Mesenchymal stem cell (in vitro differentiated cells and primary cell): Measurements from ENCODE around the gene ATP8B4.
A peak's percentile ranks its signal among the peaks of the same experiment; 100 is the strongest.

Experiments
- DNase-seq: peaks from one replicate; pipeline ENCODE4 v3.0.0-alpha.2; 2013
- H2AFZ ChIP-seq: one replicate; pipeline ENCODE4 v1.6.1; 2013; ENCODE audit warnings: low read depth, mild to moderate bottlenecking, control low read depth, inconsistent platforms, low read length, moderate library complexity
- H2AK5ac ChIP-seq: 2 replicates; pipeline ENCODE4 v1.6.1; 2013; ENCODE audit warnings: low read length, moderate library complexity, mild to moderate bottlenecking, inconsistent platforms; ENCODE audit not compliant: severe bottlenecking
- H2BK120ac ChIP-seq: one replicate; pipeline ENCODE4 v1.6.1; 2013; ENCODE audit warnings: low read depth, mild to moderate bottlenecking, inconsistent platforms, low read length, moderate library complexity
- H2BK12ac ChIP-seq, 2 experiments: one replicate each; pipeline ENCODE4 v1.6.1; 2013; ENCODE audit warnings: inconsistent platforms in 2 of 2, low read length in 2 of 2, mild to moderate bottlenecking in 2 of 2, moderate library complexity in 2 of 2, control low read depth in 1 of 2
- H2BK15ac ChIP-seq: one replicate; pipeline ENCODE4 v1.6.1; 2013; ENCODE audit warnings: mild to moderate bottlenecking, low read depth, inconsistent platforms; ENCODE audit not compliant: poor library complexity, severe bottlenecking
- H2BK5ac ChIP-seq: 2 replicates; pipeline ENCODE4 v1.6.1; 2013; ENCODE audit warnings: low read depth, mild to moderate bottlenecking, low read length, control low read depth, inconsistent platforms; ENCODE audit not compliant: poor library complexity, severe bottlenecking
- H3K14ac ChIP-seq, 2 experiments: one replicate each; pipeline ENCODE4 v1.6.1; 2013; ENCODE audit warnings: inconsistent platforms in 2 of 2, low read length in 2 of 2, control low read depth in 1 of 2, mild to moderate bottlenecking in 1 of 2, moderate library complexity in 1 of 2
- H3K18ac ChIP-seq, 2 experiments: one replicate each; pipeline ENCODE4 v1.6.1; 2013; ENCODE audit warnings: inconsistent platforms in 2 of 2, low read length in 2 of 2, control low read depth in 1 of 2, low read depth in 1 of 2, mild to moderate bottlenecking in 1 of 2
- H3K23ac ChIP-seq, 2 experiments: one replicate each; pipeline ENCODE4 v1.6.1; 2013; ENCODE audit warnings: inconsistent platforms in 2 of 2, low read length in 2 of 2, mild to moderate bottlenecking in 2 of 2, moderate library complexity in 2 of 2, control low read depth in 1 of 2
- H3K27ac ChIP-seq: 2 replicates; pipeline ENCODE4 v1.5.1; 2013; ENCODE audit warnings: mild to moderate bottlenecking, moderate library complexity, low read length, control low read depth, inconsistent platforms; ENCODE audit not compliant: poor library complexity, severe bottlenecking
- H3K27me3 ChIP-seq, 2 experiments: 2 replicates each; pipeline versions ENCODE4 v1.6.1 to v1.7.0; 2013; ENCODE audit warnings: low read length in 2 of 2, mild to moderate bottlenecking in 2 of 2, moderate library complexity in 2 of 2, control low read depth in 1 of 2, inconsistent platforms in 1 of 2; ENCODE audit not compliant: control insufficient read depth in 1 of 2, insufficient read depth in 1 of 2
- H3K36me3 ChIP-seq, 2 experiments: 2 replicates each; pipeline versions ENCODE4 v1.6.1 to v1.7.0; 2013; ENCODE audit warnings: low read length in 2 of 2, control low read depth in 1 of 2, inconsistent platforms in 1 of 2, low read depth in 1 of 2, mild to moderate bottlenecking in 1 of 2; ENCODE audit not compliant: insufficient read depth in 2 of 2, control insufficient read depth in 1 of 2
- H3K4ac ChIP-seq, 2 experiments: one replicate each; pipeline ENCODE4 v1.6.1; 2013; ENCODE audit warnings: inconsistent platforms in 2 of 2, low read length in 2 of 2, mild to moderate bottlenecking in 2 of 2, moderate library complexity in 2 of 2, control low read depth in 1 of 2, low read depth in 1 of 2
- H3K4me1 ChIP-seq: 2 replicates; pipeline ENCODE4 v1.6.1; 2013; ENCODE audit warnings: low read depth, low read length, control low read depth; ENCODE audit not compliant: control insufficient read depth, insufficient read depth
- H3K4me2 ChIP-seq: 2 replicates; pipeline ENCODE4 v1.6.1; 2013; ENCODE audit warnings: low read length, mild to moderate bottlenecking, inconsistent platforms; ENCODE audit not compliant: poor library complexity, severe bottlenecking
- H3K4me3 ChIP-seq, 2 experiments: 2 replicates each; pipeline versions ENCODE4 v1.5.1 to v1.7.0; 2013; ENCODE audit warnings: low read length in 2 of 2, mild to moderate bottlenecking in 2 of 2, control low read depth in 1 of 2, low read depth in 1 of 2; ENCODE audit not compliant: insufficient read depth in 1 of 2
- H3K79me1 ChIP-seq: replicated peaks from 2 replicates; pipeline ENCODE4 v1.6.1; 2013; ENCODE audit warnings: mild to moderate bottlenecking, control low read depth, low read length, inconsistent platforms; ENCODE audit not compliant: poor library complexity, severe bottlenecking
- H3K9ac ChIP-seq: 2 replicates; pipeline ENCODE4 v1.7.0; 2013; ENCODE audit warnings: mild to moderate bottlenecking, low read length, moderate library complexity
- H3K9me3 ChIP-seq: 2 replicates; pipeline ENCODE4 v1.7.0; 2013; ENCODE audit warnings: mild to moderate bottlenecking, low read length; ENCODE audit not compliant: control insufficient read depth
- H4K8ac ChIP-seq: one replicate; pipeline ENCODE4 v1.6.1; 2013; ENCODE audit warnings: inconsistent platforms, mild to moderate bottlenecking, low read length, moderate library complexity
- H4K91ac ChIP-seq: one replicate; pipeline ENCODE4 v1.6.1; 2013; ENCODE audit warnings: mild to moderate bottlenecking, low read length, inconsistent platforms
- WGBS: methylation state at CpG from one replicate; pipeline ENCODE4 v1.1.7; 2013; ENCODE audit warnings: mixed read lengths; 5-methylcytosine and 5-hydroxymethylcytosine counted together

The ATP8B4 gene

GRCh38 chr15:50144341-50145120, 25.5 kb upstream of the ATP8B4 start:
- H4K8ac ChIP-seq = no peak overlapping the region
- H3K79me1 ChIP-seq = no peaks in the 10 kb centered on the region
- no peak overlapping the region for H3K14ac ChIP-seq
- no peaks in the 10 kb centered on the region for H3K9me3 ChIP-seq
- no peak overlapping the region for H2BK120ac ChIP-seq
- H2BK5ac ChIP-seq = no peak overlapping the region
- H3K36me3 ChIP-seq = no peaks in the 10 kb centered on the region
- peak overlapping the region; percentile 44 for H4K91ac ChIP-seq
- H3K23ac ChIP-seq = no peak overlapping the region
- peak overlapping the region; percentile 83 for H3K9ac ChIP-seq
- no peaks in the 10 kb centered on the region for H3K4me1 ChIP-seq
- no peak overlapping the region for H2AK5ac ChIP-seq
- 67% methylated on average over 4 of the region's 6 CpGs for WGBS
- no peak overlapping the region for H3K4me3 ChIP-seq
- no peak overlapping the region for H2AFZ ChIP-seq
- H3K27ac ChIP-seq = no peak overlapping the region
- no peaks in the 10 kb centered on the region for H3K27me3 ChIP-seq
- H2BK15ac ChIP-seq = no peak overlapping the region
- H2BK12ac ChIP-seq = peak overlapping the region in 1 of 2 experiments; percentile 45
- H3K4me2 ChIP-seq = no peak overlapping the region
- peak overlapping the region in 1 of 2 experiments; percentile 87 for H3K18ac ChIP-seq
- no peak overlapping the region for H3K4ac ChIP-seq
- no peak for DNase-seq

DNA sequence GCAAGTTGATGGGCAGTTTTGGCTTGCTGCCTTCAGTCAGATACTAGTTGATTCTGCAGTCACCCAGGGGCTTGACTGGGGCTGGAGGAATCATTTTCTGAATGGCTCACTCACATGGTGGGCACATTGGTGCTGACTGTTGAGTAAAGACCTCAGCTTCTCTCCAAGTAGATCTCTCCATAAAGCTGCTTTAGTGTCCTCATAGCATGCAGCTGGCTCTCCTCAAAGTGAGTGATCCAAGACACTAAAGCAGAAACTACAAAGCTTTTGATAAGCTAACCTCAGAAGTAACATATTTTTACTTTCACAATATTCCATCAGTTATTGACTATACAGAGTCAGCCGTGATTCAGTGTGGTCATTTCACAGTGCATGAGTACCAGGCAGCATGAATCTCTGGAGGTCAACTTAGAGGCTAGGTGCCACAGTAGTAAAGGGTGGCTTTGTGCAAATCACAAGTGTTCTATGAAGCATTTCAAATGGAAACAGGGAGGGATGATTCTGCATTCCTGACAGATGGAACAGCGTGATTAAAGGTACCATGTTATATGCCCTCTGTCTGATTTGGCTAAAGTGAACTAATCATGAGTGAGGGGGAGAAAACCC, 24.3 kb upstream of the ATP8B4 start:
- WGBS = 97% methylated on average over 2 of the region's 2 CpGs
- H2BK120ac ChIP-seq = no peak overlapping the region
- H2BK12ac ChIP-seq = peak overlapping the region in 1 of 2 experiments; percentile 34
- H3K36me3 ChIP-seq = no peaks in the 10 kb centered on the region
- H3K9ac ChIP-seq = peak overlapping the region; percentile 83
- H3K18ac ChIP-seq = no peak overlapping the region
- no peak overlapping the region for H2BK15ac ChIP-seq
- no peak overlapping the region for H3K23ac ChIP-seq
- H3K4me3 ChIP-seq = no peak overlapping the region
- no peaks in the 10 kb centered on the region for H3K9me3 ChIP-seq
- no peak for DNase-seq
- H2AFZ ChIP-seq = no peak overlapping the region
- no peaks in the 10 kb centered on the region for H3K79me1 ChIP-seq
- H3K27me3 ChIP-seq = no peaks in the 10 kb centered on the region
- H4K91ac ChIP-seq = no peak overlapping the region
- H3K27ac ChIP-seq = no peak overlapping the region
- H2BK5ac ChIP-seq = no peak overlapping the region
- H4K8ac ChIP-seq = no peak overlapping the region
- no peak overlapping the region for H3K4me2 ChIP-seq
- no peaks in the 10 kb centered on the region for H3K4me1 ChIP-seq
- no peak overlapping the region for H3K4ac ChIP-seq
- peak overlapping the region in 1 of 2 experiments; percentile 7 for H3K14ac ChIP-seq
- H2AK5ac ChIP-seq = no peak overlapping the region

DNA sequence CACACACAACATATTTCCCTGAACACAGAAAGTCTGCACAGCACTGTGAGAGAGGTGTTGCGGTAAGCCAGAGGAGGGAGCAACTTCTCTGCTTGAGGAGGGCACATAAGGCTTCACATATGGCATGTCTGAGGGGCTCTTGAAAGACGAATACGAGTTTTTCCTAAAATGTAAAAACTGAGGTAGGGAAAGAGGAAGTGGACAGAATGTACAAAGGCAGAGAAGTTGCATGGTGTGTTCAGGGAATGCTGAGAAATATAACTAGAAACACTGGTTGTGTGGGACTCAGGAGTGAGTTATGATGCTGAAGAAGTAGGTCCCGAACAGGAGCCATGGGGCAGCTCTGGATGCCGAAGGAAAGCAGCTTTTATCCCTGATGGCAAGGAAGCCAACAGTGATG, 22.8 kb upstream of the ATP8B4 start:
- no peak overlapping the region for H3K4me2 ChIP-seq
- H4K8ac ChIP-seq = no peak overlapping the region
- no peak overlapping the region for H3K27ac ChIP-seq
- peaks cover 2% of the 10 kb centered on the region for H3K4me1 ChIP-seq
- no peaks in the 10 kb centered on the region for H3K36me3 ChIP-seq
- no peak overlapping the region for H2AFZ ChIP-seq
- no peak overlapping the region for H3K9ac ChIP-seq
- 98% methylated on average over 4 of the region's 5 CpGs for WGBS
- peak overlapping the region in 1 of 2 experiments; percentile 59 for H2BK12ac ChIP-seq
- no peak overlapping the region for H2AK5ac ChIP-seq
- H4K91ac ChIP-seq = no peak overlapping the region
- no peak overlapping the region for H2BK120ac ChIP-seq
- H2BK5ac ChIP-seq = no peak overlapping the region
- DNase-seq = no peak
- H3K9me3 ChIP-seq = no peaks in the 10 kb centered on the region
- no peak overlapping the region for H3K23ac ChIP-seq
- H3K79me1 ChIP-seq = no peaks in the 10 kb centered on the region
- no peak overlapping the region for H3K14ac ChIP-seq
- H3K18ac ChIP-seq = peak overlapping the region; percentile 26 to 90
- H3K4ac ChIP-seq = peak overlapping the region in 1 of 2 experiments; percentile 69
- H2BK15ac ChIP-seq = no peak overlapping the region
- no peak overlapping the region for H3K4me3 ChIP-seq
- H3K27me3 ChIP-seq = no peaks in the 10 kb centered on the region

GRCh38 chr15:50140983-50141382, 21.9 kb upstream of the ATP8B4 start:
- Histone ChIP-seq H3K9me3 (no peaks in the 10 kb centered on the region), H4K91ac (no peak overlapping the region), H3K36me3 (no peaks in the 10 kb centered on the region), H3K18ac (no peak overlapping the region), H2BK5ac (no peak overlapping the region), H3K27me3 (no peaks in the 10 kb centered on the region), H4K8ac (no peak overlapping the region), H3K14ac (no peak overlapping the region), H2BK120ac (no peak overlapping the region), H3K4me1 (peaks cover 4% of the 10 kb centered on the region), H3K23ac (no peak overlapping the region), H3K9ac (no peak overlapping the region), H2BK15ac (no peak overlapping the region), H2AFZ (no peak overlapping the region), H3K4me2 (no peak overlapping the region), H2AK5ac (no peak overlapping the region), H3K27ac (no peak overlapping the region), H3K79me1 (no peaks in the 10 kb centered on the region), H3K4me3 (no peak overlapping the region), H2BK12ac (no peak overlapping the region), H3K4ac (peak overlapping the region in 1 of 2 experiments; percentile 35)
- peak; percentile 37 for DNase-seq
- WGBS = 48% methylated on average over 3 of the region's 3 CpGs
